ENCODE data around the gene KIF12. TPM values are rescaled to one million over a fixed set of nuclear protein-coding genes. Genes with fewer than 3 reads are reported as not detected.

KIF12 gene
- total and polyA plus RNA-seq, 12 donors = 0.13 to 0.45 TPM; not detected in 10

DNA sequence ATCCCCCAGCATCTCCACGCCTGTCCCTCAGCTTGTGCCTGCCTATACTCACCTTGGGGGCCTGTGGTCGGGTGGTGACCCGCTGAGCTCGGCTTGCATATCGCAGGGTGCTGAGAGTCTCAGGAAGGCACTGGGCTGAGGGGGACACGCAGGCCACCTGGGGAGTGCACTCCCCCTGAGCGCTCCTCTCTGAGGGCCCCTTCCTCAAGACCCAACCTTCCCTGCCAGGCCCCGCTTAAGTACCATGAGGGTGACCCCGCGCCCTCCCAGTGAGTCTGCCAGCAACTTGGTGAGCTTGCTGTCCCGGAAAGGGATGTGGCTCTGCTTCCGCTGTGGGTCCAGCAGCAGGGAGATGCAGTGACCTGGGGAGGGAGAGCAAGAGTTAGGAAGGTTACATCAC is 4.1 kb downstream of the KIF12 start:
- peaks cover 4 to 50% (median 39%) of the 10 kb centered on the region in 7 donors for H3K27me3 ChIP-seq
- TF ChIP-seq, protein P1, sequence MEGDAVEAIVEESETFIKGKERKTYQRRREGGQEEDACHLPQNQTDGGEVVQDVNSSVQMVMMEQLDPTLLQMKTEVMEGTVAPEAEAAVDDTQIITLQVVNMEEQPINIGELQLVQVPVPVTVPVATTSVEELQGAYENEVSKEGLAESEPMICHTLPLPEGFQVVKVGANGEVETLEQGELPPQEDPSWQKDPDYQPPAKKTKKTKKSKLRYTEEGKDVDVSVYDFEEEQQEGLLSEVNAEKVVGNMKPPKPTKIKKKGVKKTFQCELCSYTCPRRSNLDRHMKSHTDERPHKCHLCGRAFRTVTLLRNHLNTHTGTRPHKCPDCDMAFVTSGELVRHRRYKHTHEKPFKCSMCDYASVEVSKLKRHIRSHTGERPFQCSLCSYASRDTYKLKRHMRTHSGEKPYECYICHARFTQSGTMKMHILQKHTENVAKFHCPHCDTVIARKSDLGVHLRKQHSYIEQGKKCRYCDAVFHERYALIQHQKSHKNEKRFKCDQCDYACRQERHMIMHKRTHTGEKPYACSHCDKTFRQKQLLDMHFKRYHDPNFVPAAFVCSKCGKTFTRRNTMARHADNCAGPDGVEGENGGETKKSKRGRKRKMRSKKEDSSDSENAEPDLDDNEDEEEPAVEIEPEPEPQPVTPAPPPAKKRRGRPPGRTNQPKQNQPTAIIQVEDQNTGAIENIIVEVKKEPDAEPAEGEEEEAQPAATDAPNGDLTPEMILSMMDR (IDR thresholded peaks at IDR 0.05) = no peak
- ATAC-seq (no peak), DNase-seq (no peak)
- no peaks in the 10 kb centered on the region for H3K9me3 ChIP-seq
- WGBS, 2 donors = 94 to 97% methylated on average over 12 of the region's 12 CpGs
- peaks cover 0 to 16% (median 7%) of the 10 kb centered on the region in 9 donors for H3K4me1 ChIP-seq
- H3K4me3 ChIP-seq = no peak overlapping the region
- intact Hi-C loops (cut with DNase I) = loop anchor here in 1 of 10 donors (5.0 kb wide), 1 partner anchor 187 kb away; no protein-coding TSS in a partner anchor
- no peaks in the 10 kb centered on the region for H3K36me3 ChIP-seq
- H3K27ac ChIP-seq = no peak overlapping the region

DNA sequence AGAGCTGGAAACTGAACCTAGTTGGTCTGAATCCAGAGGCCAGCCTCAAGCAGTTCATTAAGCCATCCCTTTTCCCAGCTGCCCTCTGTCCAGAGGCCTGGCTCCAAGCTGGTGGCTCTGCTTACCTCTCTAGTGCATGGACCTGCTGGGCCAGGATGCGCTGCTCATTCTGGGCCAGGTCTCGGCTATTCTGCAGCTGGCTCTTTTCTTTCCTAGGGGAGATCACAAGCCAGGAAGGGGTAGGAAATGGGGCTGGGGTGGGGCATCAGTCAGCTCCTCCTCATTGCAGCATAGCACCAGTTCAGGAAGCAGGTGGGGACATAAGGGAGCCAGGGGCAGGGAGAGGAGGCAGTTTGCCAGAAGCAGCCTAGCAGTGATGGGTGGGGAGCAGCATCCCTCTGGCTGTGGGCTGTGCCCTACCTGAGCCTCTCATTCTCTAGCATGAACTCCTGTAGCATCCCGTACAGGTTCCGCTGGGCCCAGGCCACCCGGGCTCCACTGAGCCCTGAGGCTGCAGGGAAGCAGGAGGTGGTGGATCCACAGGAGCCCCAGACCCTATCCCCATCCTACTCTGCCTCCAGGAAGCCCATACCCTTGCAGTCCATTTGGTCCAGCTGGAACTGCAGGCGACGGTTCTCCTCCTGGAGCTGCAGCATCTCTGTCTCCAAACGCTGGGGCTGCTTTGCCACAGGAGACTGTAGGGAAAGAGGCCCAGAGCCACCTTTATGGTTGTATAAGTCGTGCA is 5.2 kb downstream of the KIF12 start:
- intact Hi-C loops (cut with DNase I) = no loop called here
- Histone ChIP-seq H3K9me3 (no peaks in the 10 kb centered on the region), H3K4me1 (peaks cover 0 to 14% (median 7%) of the 10 kb centered on the region in 9 donors), H3K27ac (no peak overlapping the region), H3K36me3 (no peaks in the 10 kb centered on the region), H3K27me3 (peaks cover 4 to 47% (median 31%) of the 10 kb centered on the region in 7 donors), H3K4me3 (no peak overlapping the region)
- TF ChIP-seq, protein P1 (IDR thresholded peaks at IDR 0.05) = no peak
- WGBS, 2 donors = 89 to 93% methylated on average over 9 of the region's 9 CpGs
- no peak for DNase-seq
- no peak for ATAC-seq

DNA sequence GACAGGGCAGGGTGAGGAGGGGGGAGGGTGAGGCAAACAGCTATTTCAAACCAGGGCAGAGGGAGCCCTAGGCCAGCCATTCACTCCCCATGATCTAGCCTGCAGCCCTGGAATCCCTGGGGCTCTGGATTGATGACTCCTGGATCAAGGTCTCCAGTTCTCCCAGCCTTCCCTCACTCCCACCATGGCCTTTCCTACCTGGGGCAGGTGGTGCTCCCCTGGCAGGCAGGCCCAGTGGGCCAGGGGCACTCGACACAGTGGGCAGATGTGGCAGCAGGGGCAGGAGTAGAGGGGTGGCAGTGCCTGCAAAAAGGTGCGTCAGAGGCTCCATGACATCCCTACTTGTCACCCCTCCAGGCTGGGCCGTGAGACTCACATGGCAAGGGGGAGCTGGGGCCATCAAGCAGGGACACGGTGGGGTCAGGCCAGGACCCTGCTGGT is 6.0 kb downstream of the KIF12 start:
- H3K27ac ChIP-seq = no peak overlapping the region
- intact Hi-C loops (cut with DNase I) = no loop called here
- DNase-seq (no peak), ATAC-seq (no peak)
- TF ChIP-seq, protein P1 (IDR thresholded peaks at IDR 0.05) = no peak
- H3K4me3 ChIP-seq = no peak overlapping the region
- peaks cover 4 to 45% (median 23%) of the 10 kb centered on the region in 7 donors for H3K27me3 ChIP-seq
- 89 to 91% methylated on average over 4 of the region's 4 CpGs for WGBS, 2 donors
- H3K36me3 ChIP-seq = no peaks in the 10 kb centered on the region
- peaks cover 0 to 8% (median 5%) of the 10 kb centered on the region in 9 donors for H3K4me1 ChIP-seq
- no peaks in the 10 kb centered on the region for H3K9me3 ChIP-seq

DNA sequence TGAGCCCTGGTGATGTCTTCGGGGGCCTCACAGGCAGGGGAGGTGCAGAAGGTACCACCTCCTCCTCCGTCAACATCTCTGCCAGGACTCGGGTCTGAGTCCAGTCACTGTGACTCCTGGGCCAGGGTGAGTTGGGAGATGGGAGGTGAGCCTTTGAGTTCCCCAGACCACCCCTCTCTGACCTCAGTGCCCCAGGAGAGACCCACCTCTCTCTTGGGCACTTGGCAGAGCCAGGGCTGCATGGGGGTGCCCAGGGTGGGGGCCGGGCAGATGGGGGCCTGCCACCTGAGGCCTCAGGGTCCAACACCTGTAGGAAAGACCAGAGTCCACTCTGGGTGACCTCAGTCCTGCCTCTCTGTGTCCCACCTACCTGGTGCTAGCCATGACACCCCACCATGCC is 6.8 kb downstream of the KIF12 start:
- Histone ChIP-seq H3K4me3 (no peak overlapping the region), H3K9me3 (no peaks in the 10 kb centered on the region), H3K27ac (no peak overlapping the region), H3K27me3 (peaks cover 0 to 38% (median 16%) of the 10 kb centered on the region in 7 donors), H3K36me3 (no peaks in the 10 kb centered on the region), H3K4me1 (peaks cover 0 to 1% (median 0%) of the 10 kb centered on the region in 9 donors)
- DNase-seq (no peak), ATAC-seq (no peak)
- intact Hi-C loops (cut with DNase I) = no loop called here
- 91% methylated on average over 4 of the region's 4 CpGs for WGBS, 2 donors
- TF ChIP-seq, protein P1 (IDR thresholded peaks at IDR 0.05) = no peak

Data from heart right ventricle (tissue), 16 donors.